Tibial artery (tissue), 4 donors: ENCODE results near the gene GRIA3.

Experiments
- DNase-seq, 2 donors: peaks; one replicate each; pipeline ENCODE4 v3.0.0-alpha.2; 2019
- H3K27ac ChIP-seq, 2 donors: fragments of 200-600 bp; sonication (generic) in 1 of 2; 1 replicate in 1 of 2; 2 replicates in 1 of 2; pipeline ENCODE4 v1.5.1; 2018 to 2019; ENCODE audit warnings: mild to moderate bottlenecking in 1 of 2
- H3K27me3 ChIP-seq, 2 donors: fragments of 200-600 bp; sonication (generic) in 1 of 2; one replicate each; pipeline versions ENCODE4 v1.5.1 to v1.6.0; 2016 to 2019
- H3K36me3 ChIP-seq, 3 donors: fragments of 200-600 bp; sonication (generic) in 2 of 3; one replicate each; pipeline ENCODE4 v1.5.1; 2016 to 2019; ENCODE audit warnings: mild to moderate bottlenecking in 2 of 3
- H3K4me1 ChIP-seq, 4 donors: fragments of 200-600 bp; sonication (generic) in 2 of 4; 1 replicate in 3 of 4; 2 replicates in 1 of 4; pipeline ENCODE4 v1.5.1; 2016 to 2019
- H3K4me3 ChIP-seq, 2 donors: fragments of 200-600 bp; sonication (generic) in 1 of 2; 1 replicate in 1 of 2; 2 replicates in 1 of 2; pipeline ENCODE4 v1.5.1; 2018 to 2019; ENCODE audit warnings: mild to moderate bottlenecking in 2 of 2
- H3K9me3 ChIP-seq, 3 donors: fragments of 200-600 bp; sonication (generic) in 1 of 3; one replicate each; pipeline ENCODE4 v1.5.1; 2016 to 2019
- CTCF ChIP-seq, 2 experiments: fragments of 200-600 bp in 1 of 2; fragments of 450-650 bp in 1 of 2; IDR thresholded peaks; one replicate each; pipeline ENCODE4 v1.5.1; 2017 to 2019; ENCODE audit warnings: antibody characterized with exemption in 2 of 2, mild to moderate bottlenecking in 1 of 2, moderate library complexity in 1 of 2
- intact Hi-C: fragments of 100-400 bp; cut with DNase I; formaldehyde crosslinking; loops from one replicate; pipeline ENCODE4 v1.15.0; 2023; ENCODE audit warnings: low total_unique reads

Gene GRIA3

GRCh38 chrX:123481913-123482851 lies 298.1 kb downstream of the GRIA3 start:
- Histone ChIP-seq H3K27ac (peak overlapping the region; percentile 28 to 41), H3K27me3 (no peaks in the 10 kb centered on the region), H3K36me3 (no peaks in the 10 kb centered on the region), H3K4me1 (no peaks in the 10 kb centered on the region), H3K4me3 (no peak overlapping the region), H3K9me3 (no peaks in the 10 kb centered on the region)
- intact Hi-C loops, result no loop called here
- TF ChIP-seq CTCF (IDR thresholded peaks at IDR 0.05), result no peak
- DNase-seq, result no peak

GRCh38 chrX:123486297-123486696 lies 302.2 kb downstream of the GRIA3 start:
- no peak overlapping the region for H3K4me3 ChIP-seq
- DNase-seq, result no peak
- no peaks in the 10 kb centered on the region for H3K36me3 ChIP-seq
- H3K9me3 ChIP-seq, result no peaks in the 10 kb centered on the region
- H3K27me3 ChIP-seq, result no peaks in the 10 kb centered on the region
- intact Hi-C loops, result no loop called here
- no peaks in the 10 kb centered on the region for H3K4me1 ChIP-seq
- no peak overlapping the region for H3K27ac ChIP-seq
- TF ChIP-seq CTCF (IDR thresholded peaks at IDR 0.05), result no peak

GRCh38 chrX:123487236-123487635 lies 303.2 kb downstream of the GRIA3 start:
- H3K4me1 ChIP-seq, result no peaks in the 10 kb centered on the region
- intact Hi-C loops, result no loop called here
- no peak overlapping the region for H3K27ac ChIP-seq
- DNase-seq, result no peak
- H3K27me3 ChIP-seq, result no peaks in the 10 kb centered on the region
- H3K9me3 ChIP-seq, result no peaks in the 10 kb centered on the region
- H3K36me3 ChIP-seq, result no peaks in the 10 kb centered on the region
- TF ChIP-seq CTCF (IDR thresholded peaks at IDR 0.05), result no peak
- no peak overlapping the region for H3K4me3 ChIP-seq

GRCh38 chrX:123487669-123488068 lies 303.6 kb downstream of the GRIA3 start:
- DNase-seq, result no peak
- Histone ChIP-seq H3K27me3 (no peaks in the 10 kb centered on the region), H3K4me1 (no peaks in the 10 kb centered on the region), H3K36me3 (no peaks in the 10 kb centered on the region), H3K4me3 (no peak overlapping the region), H3K9me3 (no peaks in the 10 kb centered on the region), H3K27ac (no peak overlapping the region)
- intact Hi-C loops, result no loop called here
- TF ChIP-seq CTCF (IDR thresholded peaks at IDR 0.05), result no peak

GRCh38 chrX:123489011-123489410 lies 304.9 kb downstream of the GRIA3 start:
- Histone ChIP-seq H3K4me1 (no peaks in the 10 kb centered on the region), H3K27me3 (no peaks in the 10 kb centered on the region), H3K27ac (no peak overlapping the region), H3K36me3 (no peaks in the 10 kb centered on the region), H3K4me3 (no peak overlapping the region), H3K9me3 (no peaks in the 10 kb centered on the region)
- intact Hi-C loops, result no loop called here
- no peak for DNase-seq
- TF ChIP-seq CTCF (IDR thresholded peaks at IDR 0.05), result no peak
